HG02970 (cell line): ENCODE data around the gene CATSPER4.

Source experiments
- ATAC-seq: cut with Tn5 transposase; IDR thresholded peaks from one replicate; pipeline ENCODE4 v1.9.1; 2021; ENCODE audit warnings: mild to moderate bottlenecking, moderate library complexity, moderate number of reproducible peaks; ENCODE audit not compliant: unreplicated experiment, low FRiP score

The CATSPER4 gene

GRCh38 chr1:26164036-26164860 lies 26.2 kb upstream of the CATSPER4 start:
- no peak for ATAC-seq

GRCh38 chr1:26164861-26165842 lies 25.2 kb upstream of the CATSPER4 start:
- no peak for ATAC-seq

GRCh38 chr1:26166719-26167281 lies 23.6 kb upstream of the CATSPER4 start:
- ATAC-seq, result no peak

- ATAC-seq, result no peak
Measured at GRCh38 chr1:26168410-26169197, 21.8 kb upstream of the CATSPER4 start, which contains the start of gene C1orf232. Gene C1orf232 (minus strand): TSS chr1:26168963. CDS start chr1:26168499, 464 bp downstream.

GRCh38 chr1:26169198-26169554 lies 21.2 kb upstream of the CATSPER4 start:
- no peak for ATAC-seq

- peak; percentile 84 for ATAC-seq
Measured at GRCh38 chr1:26169669-26170471, 20.5 kb upstream of the CATSPER4 start, which contains the start of gene ZNF593. Gene ZNF593 (plus strand): TSS chr1:26169908. CDS start chr1:26169984, 76 bp downstream.

- no peak for ATAC-seq
Measured at GRCh38 chr1:26170472-26170821, 20.0 kb upstream of the CATSPER4 start.

- ATAC-seq, result no peak
Measured at GRCh38 chr1:26171084-26172072, 19.0 kb upstream of the CATSPER4 start, which contains the start of gene ZNF593OS. Gene ZNF593OS (minus strand): TSS chr1:26171832. CDS start chr1:26171661, 171 bp downstream.

- ATAC-seq, result no peak
Measured at GRCh38 chr1:26175346-26175745, 15.1 kb upstream of the CATSPER4 start.

- ATAC-seq, result no peak
Measured at GRCh38 chr1:26177182-26177684, 13.2 kb upstream of the CATSPER4 start, which contains the start of gene CNKSR1. Gene CNKSR1 (plus strand): TSS chr1:26177491. CDS start chr1:26177548, 57 bp downstream.

GRCh38 chr1:26180010-26180506 lies 10.3 kb upstream of the CATSPER4 start:
- ATAC-seq, result no peak

GRCh38 chr1:26181586-26182382 lies 8.6 kb upstream of the CATSPER4 start:
- no peak for ATAC-seq

GRCh38 chr1:26182383-26182696 lies 8.1 kb upstream of the CATSPER4 start:
- no peak for ATAC-seq

GRCh38 chr1:26184086-26184485 lies 6.3 kb upstream of the CATSPER4 start:
- ATAC-seq, result no peak

GRCh38 chr1:26184883-26185282 lies 5.5 kb upstream of the CATSPER4 start:
- ATAC-seq, result no peak

GRCh38 chr1:26187882-26188281 lies 2.5 kb upstream of the CATSPER4 start:
- no peak for ATAC-seq

GRCh38 chr1:26188477-26188876 lies 1.9 kb upstream of the CATSPER4 start:
- no peak for ATAC-seq
